HG02798 (cell line): ENCODE measurements around the gene GPS1.
A peak's percentile ranks its signal among the peaks of the same experiment; 100 is the strongest.

Source experiments
- ATAC-seq: cut with Tn5 transposase; IDR thresholded peaks from one replicate; pipeline ENCODE4 v1.9.1; 2021; ENCODE audit warnings: mild to moderate bottlenecking; ENCODE audit not compliant: unreplicated experiment, poor library complexity

GPS1 gene

DNA sequence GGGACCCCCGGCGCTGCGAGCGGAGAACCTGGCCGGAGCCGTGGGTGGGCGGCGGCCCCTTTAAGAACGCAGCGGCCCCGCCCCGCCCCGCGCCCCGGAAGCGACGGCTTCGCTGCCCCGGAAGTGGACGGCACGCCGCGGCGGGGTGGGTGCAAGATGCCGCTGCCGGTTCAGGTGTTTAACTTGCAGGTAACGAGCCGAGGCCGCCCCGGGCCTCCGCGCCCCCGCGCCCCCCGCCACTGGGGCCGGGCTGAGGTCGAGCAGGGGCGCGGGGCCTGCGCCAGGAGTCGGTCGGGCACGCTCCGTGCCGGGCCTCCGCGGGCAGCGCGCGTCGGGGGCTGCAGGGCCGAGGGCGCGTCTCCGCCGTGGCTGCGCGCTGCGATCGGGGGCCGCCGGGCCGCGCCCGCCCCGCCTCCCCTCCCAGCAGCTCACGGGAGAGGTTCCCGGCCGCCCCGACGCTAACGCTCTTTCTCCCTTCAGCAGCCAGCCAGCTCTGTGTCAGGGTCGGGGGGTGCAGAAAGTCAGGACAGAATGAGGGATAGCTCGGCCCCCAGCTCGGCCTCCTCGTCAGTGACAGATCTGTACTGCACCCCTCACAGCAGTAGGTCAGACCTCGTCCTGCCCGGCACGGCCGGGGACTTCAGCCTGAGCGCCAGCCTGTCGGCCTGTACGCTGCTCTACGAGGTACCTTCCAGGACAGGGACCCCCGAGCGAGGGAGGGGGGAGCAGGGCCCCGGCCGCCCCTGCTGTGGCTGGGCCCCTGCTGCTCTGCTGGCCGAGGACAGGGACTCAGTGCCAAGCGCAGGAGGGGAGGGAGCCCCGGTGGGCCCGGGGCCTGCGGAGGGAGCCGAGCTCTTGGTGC is at the start of gene GPS1, which contains the start of gene RFNG:
Gene GPS1, plus strand, starts transcription at position 123 of the 862 bp plus-strand sequence. Its CDS starts 34 bp downstream, at position 157.
Gene RFNG, minus strand, starts transcription at position 36 of the 862 bp plus-strand sequence. CDS start 45 bp downstream, outside the sequence.
- ATAC-seq, result peak; percentile 66

DNA sequence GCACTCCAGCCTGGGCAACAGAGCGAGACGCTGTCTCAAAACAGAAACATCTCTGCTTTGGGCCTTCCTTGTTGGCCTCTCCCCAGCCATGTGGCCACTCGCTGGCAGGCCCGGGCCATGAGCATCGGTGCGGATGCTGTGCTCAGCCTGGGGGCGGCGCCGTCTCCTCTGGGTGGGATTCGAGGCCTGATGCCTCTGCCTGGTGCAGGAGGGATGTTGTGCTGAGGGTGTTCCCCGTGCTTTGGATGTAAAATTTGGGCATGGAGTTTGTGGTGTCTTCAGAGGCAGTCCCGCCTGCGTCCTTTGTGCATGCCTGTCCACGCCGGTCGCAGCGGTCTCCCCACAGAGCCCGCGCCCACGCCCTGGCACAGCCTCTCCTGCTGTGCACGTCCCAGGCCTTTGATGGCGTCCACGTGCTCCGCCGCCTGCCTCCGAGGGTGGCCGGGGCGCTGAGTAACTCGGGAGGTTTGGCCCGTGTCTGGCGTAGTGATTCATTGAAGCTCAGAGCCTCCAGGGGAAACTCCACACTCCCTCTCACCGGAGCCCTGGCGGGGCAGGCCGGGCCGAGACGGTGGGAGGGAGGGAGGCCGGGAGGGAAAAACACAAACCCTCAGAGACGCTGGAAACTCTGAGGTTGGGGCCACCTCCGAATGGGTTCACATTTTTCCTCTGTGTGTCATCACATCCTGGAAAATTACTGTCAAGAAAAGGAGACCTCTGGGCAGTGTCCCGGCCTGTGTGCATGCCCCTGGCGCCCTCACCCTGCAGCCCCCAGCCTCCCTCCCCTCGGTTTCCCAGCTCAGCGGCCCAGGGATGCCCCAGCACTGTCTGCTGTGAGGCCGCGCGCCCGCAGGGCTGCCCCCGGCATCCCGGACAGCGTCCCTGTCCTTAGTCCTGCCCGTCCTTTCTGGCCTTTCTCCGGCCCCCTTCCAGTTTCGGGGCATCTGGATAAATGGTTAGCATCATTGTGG is 48.0 kb upstream of the GPS1 start:
- ATAC-seq, result no peak

- no peak for ATAC-seq
These were observed 46.9 kb upstream of the GPS1 start for GRCh38 chr17:82004517-82005455.

DNA sequence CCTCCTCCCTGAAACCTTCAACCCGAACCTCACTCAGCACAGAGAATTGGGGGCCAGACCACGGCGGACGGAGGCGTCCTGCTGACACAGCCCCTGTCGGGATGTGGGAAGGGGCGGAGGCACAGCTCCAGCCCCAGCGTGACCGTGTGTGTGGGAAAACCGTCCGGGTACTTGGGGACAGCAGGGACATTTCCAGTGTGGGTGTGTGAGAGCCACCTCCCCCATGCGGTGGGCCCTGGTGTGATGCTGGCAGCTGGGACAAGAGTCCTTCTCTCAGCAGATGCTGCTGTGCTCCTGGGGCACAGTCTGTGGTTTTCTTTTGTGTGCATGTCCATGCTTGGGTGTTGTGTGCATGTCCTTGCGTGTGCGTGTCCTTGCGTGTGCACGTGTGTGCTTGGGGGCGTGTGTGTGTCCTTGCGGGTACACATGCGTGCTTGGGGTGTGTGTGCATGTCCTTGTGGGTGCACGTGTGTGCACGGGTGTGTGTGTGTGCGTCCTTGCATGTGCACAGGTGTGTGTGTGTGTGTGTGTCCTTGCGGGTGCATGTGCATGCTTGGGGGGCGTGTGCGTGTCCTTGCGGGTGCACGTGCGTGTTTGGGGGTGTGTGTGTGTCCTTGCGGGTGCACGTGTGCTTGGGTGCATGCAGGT is 45.9 kb upstream of the GPS1 start:
- no peak for ATAC-seq

DNA sequence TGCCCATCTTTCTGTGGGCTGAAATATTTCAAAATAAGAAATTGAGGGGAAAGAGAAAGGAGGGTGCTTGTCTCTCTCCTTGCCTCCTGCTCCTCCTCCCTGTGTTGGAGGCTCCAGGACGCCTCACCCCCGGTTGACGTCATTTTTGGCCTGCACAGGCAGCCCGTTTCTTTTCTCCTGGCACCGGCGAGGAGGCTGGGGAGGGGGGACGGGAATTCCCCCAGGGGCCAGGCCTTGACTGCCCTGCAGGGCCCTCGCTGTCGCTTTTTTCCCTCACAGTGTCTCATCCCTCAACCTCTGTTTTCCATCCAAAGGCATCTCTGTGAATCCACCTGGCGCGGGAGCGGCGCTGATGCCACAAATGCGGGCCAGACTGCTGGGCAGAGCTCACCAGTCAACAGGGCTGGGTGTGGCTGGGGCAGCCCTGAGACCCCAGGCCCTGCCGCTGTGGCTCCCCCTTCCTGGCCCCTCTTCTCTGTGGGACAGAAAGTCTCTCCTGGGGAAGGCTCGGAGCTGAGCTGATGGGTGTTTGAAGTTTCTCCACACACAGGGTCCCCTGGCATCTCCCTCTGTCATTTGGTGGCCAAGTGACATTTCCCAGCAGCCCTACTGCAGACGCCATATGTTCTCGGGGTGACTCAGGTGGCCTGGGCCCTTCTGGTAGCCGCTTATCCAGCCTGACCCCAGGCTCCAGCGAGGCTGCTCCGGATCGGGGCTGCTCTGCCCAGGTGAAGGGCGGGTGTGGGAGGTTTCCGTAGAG is 45.0 kb upstream of the GPS1 start:
- no peak for ATAC-seq

DNA sequence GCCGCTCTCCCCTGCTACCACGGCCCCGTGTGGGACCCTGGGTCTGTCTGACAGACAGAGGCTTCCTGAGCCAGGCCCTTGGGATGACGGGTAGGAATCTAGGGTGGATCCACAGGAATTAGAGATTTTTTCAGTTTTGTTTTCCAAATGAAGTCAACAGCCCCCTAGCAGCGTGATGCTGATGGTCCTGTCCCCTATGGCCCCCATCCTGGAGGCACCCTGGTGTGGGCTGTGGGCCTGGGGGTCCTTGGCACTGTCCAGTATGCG is 44.5 kb upstream of the GPS1 start:
- ATAC-seq, result no peak

DNA sequence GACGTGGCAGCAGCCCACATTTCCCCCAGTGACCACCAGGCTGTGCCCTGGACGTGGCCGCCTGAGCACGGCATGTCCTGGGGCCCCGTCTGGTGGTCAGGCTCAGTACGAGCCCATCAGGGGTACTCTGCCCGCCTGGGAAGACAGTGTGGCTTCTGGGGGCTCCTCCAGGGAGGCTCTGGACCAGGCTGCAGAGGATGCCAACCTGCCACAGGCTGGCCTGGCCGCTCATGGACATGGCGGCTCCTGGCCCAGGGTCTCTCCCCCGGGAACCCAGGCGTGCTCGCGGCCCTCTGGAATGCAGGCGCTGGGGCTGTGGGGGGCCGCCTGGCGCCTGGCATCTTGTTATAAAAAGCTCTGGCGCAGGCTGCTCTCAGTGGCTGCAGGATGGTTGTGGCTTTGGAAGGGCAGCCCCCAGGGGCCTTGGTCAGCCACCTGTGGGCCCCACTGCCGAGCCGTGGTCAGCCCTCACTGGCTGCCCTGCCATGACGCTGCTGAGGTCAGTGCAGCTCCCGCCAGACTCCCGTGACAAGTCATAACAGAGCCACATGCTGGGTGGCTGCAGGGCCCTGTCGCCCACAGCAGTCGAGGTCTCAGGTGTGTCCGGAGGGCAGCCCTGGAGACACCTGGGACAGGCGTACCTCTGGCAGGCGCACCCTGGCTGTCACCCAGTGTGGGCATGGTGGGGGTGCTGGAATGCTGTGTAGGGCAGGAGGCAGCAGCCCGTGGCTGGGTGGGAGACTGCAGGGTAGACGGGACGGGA is 44.0 kb upstream of the GPS1 start:
- ATAC-seq, result no peak

DNA sequence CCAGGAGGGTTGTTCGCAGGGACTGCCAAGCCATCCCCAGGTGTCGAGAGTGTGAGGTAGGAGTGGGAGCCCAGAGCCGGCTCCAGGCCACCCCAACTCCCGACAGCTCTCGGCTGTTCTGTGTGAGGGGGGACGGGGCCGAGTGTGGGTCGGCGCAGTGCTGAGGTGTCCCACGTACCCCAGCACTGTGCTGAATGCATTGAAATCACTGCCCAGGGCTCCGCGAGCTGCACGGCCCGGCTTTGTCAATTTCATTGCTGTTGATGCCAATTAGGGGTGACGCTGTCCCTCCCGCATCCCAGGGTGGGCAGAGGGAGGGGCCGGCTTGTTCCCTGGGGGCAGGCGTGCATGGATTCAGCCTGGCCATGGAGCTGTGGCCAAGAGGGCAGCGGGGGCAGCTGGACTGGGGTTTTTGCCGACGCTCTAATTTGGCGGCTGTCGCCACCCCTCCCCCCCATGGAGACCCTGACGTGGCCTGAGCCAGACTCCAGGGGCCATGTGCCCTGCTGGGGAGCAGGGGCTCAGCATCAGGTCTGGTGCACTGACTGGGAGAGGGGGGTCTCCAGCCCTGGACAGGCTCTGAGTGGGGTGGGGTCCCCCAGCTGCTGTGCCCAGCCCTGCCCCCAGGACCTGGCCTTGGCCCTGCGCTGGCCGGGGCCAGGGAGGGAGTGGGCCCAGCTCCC is 43.3 kb upstream of the GPS1 start:
- ATAC-seq, result no peak

DNA sequence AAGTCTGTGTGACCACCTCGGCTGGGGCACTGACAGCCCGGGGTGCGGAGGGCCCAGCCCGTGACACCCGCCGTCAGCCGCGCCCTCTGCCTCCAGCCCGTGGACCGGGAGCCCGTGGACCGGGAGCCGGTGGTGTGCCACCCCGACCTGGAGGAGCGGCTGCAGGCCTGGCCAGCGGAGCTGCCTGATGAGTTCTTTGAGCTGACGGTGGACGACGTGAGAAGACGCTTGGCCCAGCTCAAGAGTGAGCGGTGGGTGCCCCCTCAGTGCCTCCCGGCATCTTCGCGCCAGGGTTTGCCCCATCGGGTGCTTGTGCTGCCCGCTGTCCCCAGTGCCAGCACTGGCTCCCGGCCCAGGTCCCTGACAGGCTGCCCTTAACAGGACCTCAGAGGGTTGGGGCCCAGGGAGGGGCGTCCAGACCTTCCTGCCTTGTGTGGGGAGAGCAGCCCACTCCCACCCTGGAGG is 42.7 kb upstream of the GPS1 start:
- ATAC-seq, result no peak

DNA sequence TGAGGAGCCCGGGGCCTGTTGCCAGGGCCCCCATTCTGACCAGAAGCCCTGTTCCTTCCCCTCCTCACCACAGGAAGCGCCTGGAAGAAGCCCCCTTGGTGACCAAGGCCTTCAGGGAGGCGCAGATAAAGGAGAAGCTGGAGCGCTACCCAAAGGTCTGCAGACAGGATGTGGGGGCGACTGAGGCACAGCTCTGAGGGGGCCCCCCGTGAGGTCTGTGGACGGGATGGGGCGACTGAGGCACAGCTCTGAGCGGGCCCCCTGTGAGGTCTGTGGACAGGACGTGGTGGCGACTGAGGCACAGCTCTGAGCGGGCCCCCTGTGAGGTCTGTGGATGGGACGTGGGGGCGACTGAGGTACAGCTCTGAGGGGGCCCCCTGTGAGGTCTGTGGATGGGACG is 42.3 kb upstream of the GPS1 start:
- ATAC-seq, result no peak

DNA sequence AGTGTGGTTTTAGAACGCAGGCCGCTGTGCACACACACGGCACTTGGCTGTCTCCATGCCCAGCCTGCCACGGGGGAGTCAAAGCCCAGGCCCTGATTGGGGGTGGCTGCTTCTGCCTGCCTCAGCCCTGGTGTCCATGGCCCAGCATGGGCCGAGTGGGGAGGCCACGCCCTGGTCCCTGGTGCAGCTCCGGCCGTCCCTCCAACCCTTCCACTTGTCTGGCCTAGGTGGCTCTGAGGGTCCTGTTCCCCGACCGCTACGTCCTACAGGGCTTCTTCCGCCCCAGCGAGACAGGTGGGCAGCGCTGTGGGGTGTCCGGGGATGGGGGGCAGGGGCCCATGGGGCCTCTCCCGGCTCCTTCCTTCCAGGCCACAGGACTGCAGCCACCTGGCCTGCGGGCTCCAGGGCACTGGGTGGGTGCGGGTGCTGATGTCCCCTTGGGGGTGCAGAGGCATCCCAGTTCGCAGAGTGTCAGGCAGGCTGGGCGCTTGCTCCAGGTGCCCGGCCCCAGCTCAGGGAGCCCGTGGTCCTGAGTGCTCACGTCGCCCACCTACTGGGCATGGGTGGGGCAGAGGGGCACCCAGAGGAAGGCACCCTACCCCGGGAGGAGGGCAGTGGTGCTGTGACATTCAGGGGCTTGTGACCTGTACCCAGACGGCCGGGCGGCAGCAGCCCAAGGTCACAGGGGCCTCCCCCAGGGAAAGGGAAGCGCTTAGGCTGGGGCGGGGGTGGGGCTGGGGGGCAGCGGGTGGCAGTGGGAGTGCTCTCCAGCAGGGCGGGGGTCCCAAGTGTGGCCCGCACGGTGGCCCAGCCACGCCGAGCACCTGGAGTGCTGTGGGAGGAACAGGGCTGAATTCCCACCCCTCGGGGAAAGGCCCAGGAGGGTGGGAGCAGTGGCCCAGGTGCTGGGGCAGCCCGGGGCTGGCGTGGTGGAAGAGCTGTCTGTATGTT is 40.8 kb upstream of the GPS1 start:
- no peak for ATAC-seq

DNA sequence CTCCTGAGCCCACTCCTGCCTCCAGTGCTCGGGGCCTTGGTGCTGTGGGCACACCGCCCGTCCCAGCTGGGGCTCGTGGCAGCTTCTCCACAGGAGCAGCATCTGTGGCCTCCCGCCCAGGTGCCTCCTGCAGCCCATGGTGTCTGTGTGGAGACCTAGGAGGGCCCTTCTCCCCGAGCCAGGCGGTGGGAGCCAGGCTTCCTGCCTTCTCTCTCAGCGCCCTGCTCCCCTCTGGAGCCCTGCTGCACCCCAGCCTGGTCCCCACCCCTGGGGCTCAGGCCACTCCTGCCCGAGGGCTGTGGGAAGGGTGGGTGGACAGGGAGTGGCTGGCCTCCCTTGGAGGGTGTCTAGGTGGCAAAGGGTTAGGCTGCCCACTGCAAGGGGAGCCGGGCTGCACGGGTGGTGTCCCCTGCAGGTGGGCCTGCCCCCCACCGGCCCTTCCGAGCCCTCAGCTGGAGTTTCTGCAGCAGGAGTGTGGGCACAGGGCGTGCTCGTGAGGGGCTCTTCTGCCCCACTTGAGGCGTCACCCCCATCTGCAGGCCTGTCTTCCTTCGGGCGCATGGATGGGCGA is 40.0 kb upstream of the GPS1 start:
- no peak for ATAC-seq

DNA sequence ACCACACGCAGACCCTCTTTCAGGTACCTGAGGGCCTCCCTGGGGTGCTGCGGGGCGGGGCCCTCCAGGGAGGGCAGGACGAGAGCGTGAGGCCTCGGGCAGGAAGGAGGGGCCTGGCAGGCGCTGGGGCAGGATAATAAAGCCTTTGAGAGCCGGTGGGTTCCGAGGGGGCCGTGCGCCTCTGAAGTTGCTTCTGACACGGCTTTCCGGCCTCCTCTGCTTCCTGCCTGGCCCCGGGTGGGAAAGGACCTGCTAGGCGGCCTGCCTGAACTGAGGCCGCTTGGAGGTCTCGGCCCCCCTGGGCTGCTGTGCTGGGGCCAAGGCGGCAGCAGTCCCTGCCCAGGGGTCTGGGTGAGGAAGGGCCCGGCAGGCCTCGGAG is 39.4 kb upstream of the GPS1 start:
- no peak for ATAC-seq

- ATAC-seq, result no peak
These were observed 38.9 kb upstream of the GPS1 start for GRCh38 chr17:82012640-82013295.

DNA sequence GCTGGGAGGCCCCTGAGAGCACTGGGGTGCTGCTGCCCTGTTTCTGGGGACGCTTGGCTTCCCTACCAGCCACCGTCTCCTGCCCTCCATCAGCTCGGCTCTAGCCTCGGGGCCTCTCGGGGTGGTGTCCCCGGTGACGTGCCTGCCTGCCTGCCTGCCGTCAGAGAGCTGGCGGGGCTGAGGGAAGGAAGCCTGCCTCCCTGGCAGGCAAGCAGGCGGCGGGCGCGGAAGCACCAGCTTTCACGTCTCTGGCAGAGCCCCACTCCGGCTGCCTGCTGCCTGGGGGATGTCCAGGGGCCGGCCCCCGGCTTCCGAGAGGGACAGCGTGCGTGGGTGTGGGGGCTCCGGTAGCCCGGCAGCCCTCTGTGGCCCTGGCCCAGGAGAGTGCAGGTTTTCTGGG is 38.4 kb upstream of the GPS1 start:
- no peak for ATAC-seq
